Endothelial cell of umbilical vein (primary cell): Measurements from ENCODE around the gene RNU7-1. TPM values are rescaled to one million over a fixed set of nuclear protein-coding genes. Genes with fewer than 3 reads are reported as not detected.

Experiments used
- BruUV-seq: library from RNA; stranded (reverse); fragments of 400-500 nt; replicated peaks from 2 replicates; lab custom pipeline; 2021; lab: Mats Ljungman, UMichigan
- CTCF ChIA-PET: fragments of 300-600, 350-600 bp; sonication (Branson Sonifier 250); formaldehyde crosslinking; loops from one replicate; lab custom pipeline; 2021; ENCODE audit warnings: antibody characterized with exemption, inconsistent platforms; lab: Charles Lee
- POLR2A ChIA-PET: fragments of 300-600, 350-600 bp; sonication (Branson Sonifier 250); formaldehyde crosslinking; loops from one replicate; lab custom pipeline; 2021; ENCODE audit warnings: antibody characterized with exemption, inconsistent platforms; lab: Charles Lee
- DNase-seq: peaks from one replicate; pipeline ENCODE4 v3.0.0-alpha.2; 2011; ENCODE audit warnings: low read depth, low spot score
- FAIRE-seq: peaks from 2 replicates; lab custom pipeline; 2011; peaks lifted over from hg19 to GRCh38; lab: Jason Lieb, UNC
- H2AFZ ChIP-seq: 2 replicates; pipeline ENCODE4 v1.6.0; 2012; ENCODE audit warnings: low read depth, low read length, control low read depth, inconsistent platforms
- H3K27ac ChIP-seq: 2 replicates; pipeline ENCODE4 v1.5.1; 2011; ENCODE audit warnings: low read depth, mild to moderate bottlenecking, control low read depth, low read length, moderate library complexity; ENCODE audit not compliant: insufficient read depth
- H3K27me3 ChIP-seq, 2 experiments: 2 replicates each; pipeline versions ENCODE4 v1.6.0 to v1.6.1; 2011; ENCODE audit warnings: low read length in 2 of 2, mixed read lengths in 1 of 2; ENCODE audit not compliant: control insufficient read depth in 2 of 2, insufficient read depth in 2 of 2
- H3K36me3 ChIP-seq, 2 experiments: 2 replicates in 1 of 2; 3 replicates in 1 of 2; pipeline ENCODE4 v1.5.1; 2011; ENCODE audit warnings: low read length in 2 of 2, mild to moderate bottlenecking in 1 of 2, moderate library complexity in 1 of 2; ENCODE audit not compliant: control insufficient read depth in 2 of 2, insufficient read depth in 2 of 2; ENCODE audit errors: extremely low read depth in 1 of 2
- H3K4me1 ChIP-seq: 3 replicates; pipeline ENCODE4 v1.5.1; 2011; ENCODE audit warnings: mild to moderate bottlenecking, low read length; ENCODE audit not compliant: control insufficient read depth, insufficient read depth; ENCODE audit errors: extremely low read depth
- H3K4me2 ChIP-seq: 2 replicates; pipeline ENCODE4 v1.6.1; 2011; ENCODE audit warnings: low read length, control low read depth, mixed read lengths; ENCODE audit not compliant: insufficient read depth
- H3K4me3 ChIP-seq, 3 experiments: fragments of 200-600 bp in 1 of 3; sonication (generic), shearing (Covaris generic) in 1 of 3; replicated peaks in 1 of 3; 2 replicates each; pipeline ENCODE4 v1.5.1; 2011 to 2016; ENCODE audit warnings: control low read depth in 3 of 3, low read length in 3 of 3, mild to moderate bottlenecking in 2 of 3, inconsistent platforms in 1 of 3, low read depth in 1 of 3, moderate library complexity in 1 of 3; ENCODE audit not compliant: insufficient read depth in 1 of 3
- H3K79me2 ChIP-seq: 2 replicates; pipeline ENCODE4 v1.6.0; 2012; ENCODE audit warnings: low read length, inconsistent platforms; ENCODE audit not compliant: control insufficient read depth, insufficient read depth
- H3K9ac ChIP-seq: replicated peaks from 2 replicates; pipeline ENCODE3; 2011; ENCODE audit warnings: low read length, control low read depth; ENCODE audit not compliant: insufficient read depth; ENCODE audit errors: extremely low read depth
- H3K9me1 ChIP-seq: replicated peaks from 3 replicates; pipeline ENCODE4 v1.6.0; 2011; ENCODE audit warnings: mild to moderate bottlenecking, low read length; ENCODE audit not compliant: control insufficient read depth, insufficient read depth; ENCODE audit errors: extremely low read depth
- H3K9me3 ChIP-seq: replicated peaks from 2 replicates; pipeline ENCODE4 v1.5.1; 2012; ENCODE audit warnings: low read length, inconsistent platforms; ENCODE audit not compliant: control insufficient read depth, insufficient read depth
- H4K20me1 ChIP-seq: replicated peaks from 2 replicates; pipeline ENCODE3; 2011; ENCODE audit warnings: mild to moderate bottlenecking, low read length; ENCODE audit not compliant: control insufficient read depth, insufficient read depth; ENCODE audit errors: extremely low read depth
- EZH2 ChIP-seq: IDR thresholded peaks from 2 replicates; pipeline ENCODE4 v1.6.1; 2012; ENCODE audit warnings: borderline replicate concordance, low read depth, mild to moderate bottlenecking, moderate library complexity, low read length, inconsistent platforms; ENCODE audit not compliant: severe bottlenecking
- FOS ChIP-seq: IDR thresholded peaks from 2 replicates; pipeline ENCODE4 v1.6.1; 2011; ENCODE audit warnings: mild to moderate bottlenecking, low read length, moderate library complexity, borderline replicate concordance; ENCODE audit not compliant: insufficient read depth
- GATA2 ChIP-seq: IDR thresholded peaks from 2 replicates; pipeline ENCODE4 v1.7.0; 2011; ENCODE audit warnings: low read depth, mild to moderate bottlenecking, moderate library complexity, mixed read lengths, low read length; ENCODE audit not compliant: insufficient read length, insufficient read depth
- JUN ChIP-seq: IDR thresholded peaks from 2 replicates; pipeline ENCODE4 v1.6.1; 2011; ENCODE audit warnings: borderline replicate concordance, low read depth; ENCODE audit not compliant: insufficient read length, insufficient read depth
- MYC ChIP-seq: IDR thresholded peaks from one replicate; pipeline ENCODE4 v1.6.1; 2011; ENCODE audit warnings: mild to moderate bottlenecking, low read depth, low read length
- POLR2A ChIP-seq: IDR thresholded peaks from 2 replicates; pipeline ENCODE4 v1.6.1; 2012; ENCODE audit warnings: low read depth, mild to moderate bottlenecking, control low read depth, low read length
- POLR2AphosphoS5 ChIP-seq: IDR thresholded peaks from 2 replicates; pipeline ENCODE4 v1.6.1; 2012; ENCODE audit warnings: low read depth, mild to moderate bottlenecking, control low read depth, low read length, moderate library complexity; ENCODE audit not compliant: insufficient read depth
- dilution Hi-C: fragments of 300-500 bp; cut with MboI; formaldehyde crosslinking; loops from one replicate; pipeline ENCODE4 v1.15.0; 2019; ENCODE audit warnings: low sequenced_read_pairs; ENCODE audit not compliant: extremely low pct_ligation_motif_present
- intact Hi-C: fragments of 100-400 bp; cut with micrococcal nuclease; formaldehyde crosslinking; loops from one replicate; pipeline ENCODE4 v1.10.0; 2022
- polyA plus RNA-seq, 4 experiments: library from polyadenylated mRNA; depleted of rRNA in 3 of 4; stranded (reverse) in 3 of 4; unstranded in 1 of 4; fragments of >200 nt; gene quantifications; 2 replicates each; pipeline versions ENCODE4 v1.2.1 to v1.2.3, GENCODE V29; 2011 to 2012; ENCODE audit warnings: missing spikeins in 1 of 4
- total RNA-seq: library from RNA; stranded (reverse); gene quantifications from 2 replicates; pipeline ENCODE4 v1.2.3, GENCODE V29; 2021
- TF ChIP-seq, protein P1 (sequence below), 2 donors: IDR thresholded peaks; 1 replicate in 1 of 2; 2 replicates in 1 of 2; pipeline ENCODE4 v1.5.1; 2011; ENCODE audit warnings: low read length in 2 of 2, mild to moderate bottlenecking in 2 of 2, moderate library complexity in 2 of 2, control low read depth in 1 of 2, inconsistent platforms in 1 of 2, low read depth in 1 of 2; ENCODE audit not compliant: insufficient read depth in 1 of 2; ENCODE audit errors: extremely low read depth in 1 of 2
- TF ChIP-seq, protein P2 (sequence below): IDR thresholded peaks from 2 replicates; pipeline ENCODE4 v1.6.1; 2011; ENCODE audit not compliant: insufficient read depth, insufficient read length

Gene RNU7-1
- total and polyA plus RNA-seq, 2 donors (not counting 3 experiments of a cell fraction or from before 2014, with no cell fraction given): not detected

DNA sequence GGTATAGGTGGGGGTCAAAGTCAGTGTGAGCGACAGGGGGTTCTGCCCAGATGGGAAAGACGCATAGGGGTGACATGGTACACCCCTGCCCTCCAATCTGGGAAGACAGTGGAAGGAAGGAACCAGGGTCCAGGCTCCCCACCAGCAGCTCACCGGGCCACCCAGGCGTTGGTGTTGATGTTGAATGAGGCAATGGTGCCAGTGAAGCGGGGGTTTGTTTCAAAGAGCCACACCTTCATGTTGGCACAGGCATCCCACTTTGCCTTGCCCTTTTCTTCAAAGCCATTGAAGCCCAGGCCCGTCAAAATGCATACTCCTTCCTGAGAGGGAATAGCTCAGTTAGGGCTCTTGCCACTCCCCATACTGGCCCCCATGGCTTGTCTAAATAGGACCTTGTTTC, 34.6 kb downstream of the RNU7-1 start:
- Histone ChIP-seq H3K27me3 (no peaks in the 10 kb centered on the region), H3K9me3 (no peaks in the 10 kb centered on the region), H3K4me1 (no peaks in the 10 kb centered on the region), H3K36me3 (peaks cover 20 to 38% of the 10 kb centered on the region in 2 experiments), H2AFZ (no peak overlapping the region), H3K4me2 (no peak overlapping the region), H3K9ac (no peak overlapping the region), H3K27ac (no peak overlapping the region), H4K20me1 (no peaks in the 10 kb centered on the region), H3K4me3 (no peak overlapping the region), H3K9me1 (no peaks in the 10 kb centered on the region), H3K79me2 (no peaks in the 10 kb centered on the region)
- FAIRE-seq (no peak), DNase-seq (no peak)
- CTCF ChIA-PET: interaction anchor here (1.2 kb wide), 2 partner anchors 20 to 34 kb away, joined by 3 to 4 read pairs; no protein-coding TSS in a partner anchor
- intact Hi-C loops: no loop called here
- dilution Hi-C loops: no loop called here
- POLR2A ChIA-PET: interaction anchor here (0.6 kb wide), 1 partner anchor 38 kb away, joined by 4 read pairs; no protein-coding TSS in a partner anchor
- TF ChIP-seq POLR2AphosphoS5 (peak; percentile 1), POLR2A (peak; percentile 32)
- TF ChIP-seq, protein P1, sequence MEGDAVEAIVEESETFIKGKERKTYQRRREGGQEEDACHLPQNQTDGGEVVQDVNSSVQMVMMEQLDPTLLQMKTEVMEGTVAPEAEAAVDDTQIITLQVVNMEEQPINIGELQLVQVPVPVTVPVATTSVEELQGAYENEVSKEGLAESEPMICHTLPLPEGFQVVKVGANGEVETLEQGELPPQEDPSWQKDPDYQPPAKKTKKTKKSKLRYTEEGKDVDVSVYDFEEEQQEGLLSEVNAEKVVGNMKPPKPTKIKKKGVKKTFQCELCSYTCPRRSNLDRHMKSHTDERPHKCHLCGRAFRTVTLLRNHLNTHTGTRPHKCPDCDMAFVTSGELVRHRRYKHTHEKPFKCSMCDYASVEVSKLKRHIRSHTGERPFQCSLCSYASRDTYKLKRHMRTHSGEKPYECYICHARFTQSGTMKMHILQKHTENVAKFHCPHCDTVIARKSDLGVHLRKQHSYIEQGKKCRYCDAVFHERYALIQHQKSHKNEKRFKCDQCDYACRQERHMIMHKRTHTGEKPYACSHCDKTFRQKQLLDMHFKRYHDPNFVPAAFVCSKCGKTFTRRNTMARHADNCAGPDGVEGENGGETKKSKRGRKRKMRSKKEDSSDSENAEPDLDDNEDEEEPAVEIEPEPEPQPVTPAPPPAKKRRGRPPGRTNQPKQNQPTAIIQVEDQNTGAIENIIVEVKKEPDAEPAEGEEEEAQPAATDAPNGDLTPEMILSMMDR (IDR thresholded peaks at IDR 0.05; ENCODE audit: extremely low read depth in 1 of 2, insufficient read depth in 1 of 2, low read depth in 1 of 2, low read length in 2 of 2): no peak
- TF ChIP-seq, protein P2, sequence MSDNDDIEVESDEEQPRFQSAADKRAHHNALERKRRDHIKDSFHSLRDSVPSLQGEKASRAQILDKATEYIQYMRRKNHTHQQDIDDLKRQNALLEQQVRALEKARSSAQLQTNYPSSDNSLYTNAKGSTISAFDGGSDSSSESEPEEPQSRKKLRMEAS: no peak
- BruUV-seq: no TSS peak

DNA sequence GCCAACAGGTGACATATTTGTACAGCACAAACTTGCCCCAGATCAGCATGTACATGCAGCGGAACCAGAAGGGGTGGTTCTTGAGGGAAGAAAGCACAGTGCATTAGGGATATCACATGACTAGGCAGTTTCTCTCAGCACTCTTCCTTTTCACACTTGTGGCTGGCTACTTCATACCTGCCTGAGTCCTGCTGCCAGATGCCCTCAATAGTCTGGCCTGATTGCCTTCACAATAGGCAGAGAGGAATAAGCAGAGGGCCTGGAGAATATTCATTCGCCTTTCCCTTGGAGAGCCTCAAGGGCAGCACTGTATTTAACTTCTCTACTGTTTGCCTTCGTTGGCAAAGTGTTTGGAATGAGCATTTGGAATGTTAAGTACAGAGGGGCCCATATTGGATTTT, 35.0 kb downstream of the RNU7-1 start:
- H3K27me3 ChIP-seq: no peaks in the 10 kb centered on the region
- H4K20me1 ChIP-seq: no peaks in the 10 kb centered on the region
- H3K4me1 ChIP-seq: no peaks in the 10 kb centered on the region
- ChIA-PET CTCF (no interaction called here), POLR2A (no interaction called here)
- no peaks in the 10 kb centered on the region for H3K9me1 ChIP-seq
- H3K79me2 ChIP-seq: no peaks in the 10 kb centered on the region
- H3K27ac ChIP-seq: no peak overlapping the region
- no peak overlapping the region for H3K9ac ChIP-seq
- intact Hi-C loops: no loop called here
- peaks cover 20 to 38% of the 10 kb centered on the region in 2 experiments for H3K36me3 ChIP-seq
- H3K9me3 ChIP-seq: no peaks in the 10 kb centered on the region
- no peak overlapping the region for H3K4me3 ChIP-seq
- H2AFZ ChIP-seq: no peak overlapping the region
- FAIRE-seq: no peak
- DNase-seq: no peak
- no peak overlapping the region for H3K4me2 ChIP-seq
- BruUV-seq: no TSS peak
- no peak for TF ChIP-seq MYC
- TF ChIP-seq, protein P2: no peak
- TF ChIP-seq, protein P1 (IDR thresholded peaks at IDR 0.05; ENCODE audit: extremely low read depth in 1 of 2, insufficient read depth in 1 of 2, low read depth in 1 of 2, low read length in 2 of 2): no peak
- no peak for TF ChIP-seq POLR2AphosphoS5
- TF ChIP-seq POLR2A: no peak
- TF ChIP-seq FOS: no peak
- TF ChIP-seq EZH2: no peak
- TF ChIP-seq GATA2: no peak
- no peak for TF ChIP-seq JUN
- dilution Hi-C loops: no loop called here
